TTC549 (cell line): Measurements from ENCODE around the gene EPHB1.
"Not testable (repeated sequence)": the region's sequence is repeated elsewhere in the genome, so short reads cannot be mapped to it uniquely, and the experiment has no call there.

ENCODE experiments used
- FAIRE-seq: peaks from 2 replicates; lab custom pipeline; 2012; peaks lifted over from hg19 to GRCh38; lab: Jason Lieb, UNC

The EPHB1 gene

GRCh38 chr3:135085652-135086436 lies 290.8 kb downstream of the EPHB1 start:
- no peak for FAIRE-seq

GRCh38 chr3:135087782-135088181 lies 292.7 kb downstream of the EPHB1 start:
- FAIRE-seq, result no peak

- FAIRE-seq, result no peak
These were observed 294.4 kb downstream of the EPHB1 start for GRCh38 chr3:135089451-135089850.

DNA sequence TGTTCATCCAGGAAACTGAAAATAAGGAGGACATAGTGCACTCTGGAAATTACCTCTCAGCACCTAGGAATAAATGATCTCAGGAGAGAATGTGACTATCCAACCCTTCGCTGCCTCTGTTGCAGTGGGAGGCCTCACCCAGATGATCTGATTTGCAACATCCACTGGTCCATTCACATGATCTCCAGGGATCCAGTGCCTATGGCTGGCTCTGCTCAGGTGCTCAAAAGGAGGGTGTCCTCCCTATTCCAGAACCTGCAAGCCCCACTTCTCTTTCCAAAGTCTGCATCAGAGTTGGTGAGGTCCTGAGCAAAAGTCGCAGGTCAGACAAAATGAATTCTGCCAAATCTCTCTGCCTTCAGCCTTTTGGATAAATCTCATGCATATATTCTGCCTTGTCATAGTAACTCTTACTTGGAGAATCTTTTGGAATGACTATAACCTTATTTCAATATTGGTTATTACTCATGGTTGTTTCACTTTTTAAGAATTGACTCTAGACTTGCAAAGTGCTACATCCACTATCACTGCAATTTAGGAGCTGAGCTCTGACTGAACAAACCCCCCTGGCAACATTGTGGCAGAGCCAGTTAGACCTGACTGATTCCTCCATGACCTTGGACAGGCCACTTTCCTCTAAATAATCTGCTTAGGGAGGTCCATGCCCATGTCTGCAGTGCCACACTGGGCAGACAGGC lies 295.1 kb downstream of the EPHB1 start:
- no peak for FAIRE-seq

DNA sequence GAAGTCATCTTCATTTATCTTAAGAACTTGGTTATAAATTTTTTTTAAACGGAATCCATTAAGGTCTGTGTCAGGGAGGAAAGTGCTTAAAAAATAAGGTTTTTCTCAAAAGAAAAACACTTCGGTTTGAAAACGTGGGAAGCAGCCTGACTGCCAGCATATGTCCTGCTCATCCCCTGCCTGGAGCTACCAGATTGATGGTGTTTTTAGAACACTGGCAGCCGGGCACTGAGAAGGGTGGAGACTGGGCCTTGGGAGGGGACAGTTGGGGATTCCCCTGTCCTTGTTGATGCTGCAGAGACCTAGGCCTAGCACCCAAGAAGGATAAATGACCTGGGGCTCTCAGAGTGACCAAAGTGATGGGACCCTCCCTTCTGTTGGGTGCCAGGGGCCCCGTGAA lies 296.9 kb downstream of the EPHB1 start:
- no peak for FAIRE-seq

GRCh38 chr3:135093121-135093520 lies 298.1 kb downstream of the EPHB1 start:
- FAIRE-seq, result no peak

GRCh38 chr3:135097276-135097946 lies 302.4 kb downstream of the EPHB1 start:
- no peak for FAIRE-seq

DNA sequence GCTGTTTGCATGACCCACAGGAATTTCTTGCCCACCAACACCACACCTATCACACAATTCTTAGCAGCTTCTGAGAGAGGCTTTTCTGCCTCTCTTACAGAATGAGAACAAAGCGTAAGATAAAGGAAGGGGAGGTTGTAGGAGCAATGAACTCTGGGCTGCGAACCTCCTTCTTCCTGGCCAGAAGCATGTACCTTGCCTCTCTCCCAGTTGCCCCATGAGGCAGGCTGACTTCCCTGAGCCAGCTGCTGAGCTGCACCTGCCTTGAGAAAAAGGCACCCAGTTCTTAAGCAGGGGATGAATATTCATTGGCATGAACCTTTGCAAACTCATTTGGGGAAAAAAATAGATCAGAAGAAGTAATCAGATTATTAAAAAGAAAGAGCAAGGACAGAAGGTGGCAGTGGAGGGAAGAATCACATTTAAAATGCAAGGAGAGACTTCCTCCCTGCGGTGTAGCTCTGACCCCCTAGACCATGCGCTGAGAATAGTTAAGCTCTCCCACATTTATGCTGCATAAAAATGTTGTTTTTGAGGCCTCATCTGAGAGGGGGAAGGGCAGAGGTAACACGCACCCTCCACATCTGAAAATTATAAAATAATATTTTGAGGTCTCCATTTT lies 304.8 kb downstream of the EPHB1 start:
- FAIRE-seq, result no peak

GRCh38 chr3:135100366-135100765 lies 305.3 kb downstream of the EPHB1 start:
- no peak for FAIRE-seq

GRCh38 chr3:135103917-135104316 lies 308.9 kb downstream of the EPHB1 start:
- no peak for FAIRE-seq

GRCh38 chr3:135106445-135106844 lies 311.4 kb downstream of the EPHB1 start:
- FAIRE-seq, result no peak

- no peak for FAIRE-seq
These were observed 312.0 kb downstream of the EPHB1 start for GRCh38 chr3:135107043-135107442.

DNA sequence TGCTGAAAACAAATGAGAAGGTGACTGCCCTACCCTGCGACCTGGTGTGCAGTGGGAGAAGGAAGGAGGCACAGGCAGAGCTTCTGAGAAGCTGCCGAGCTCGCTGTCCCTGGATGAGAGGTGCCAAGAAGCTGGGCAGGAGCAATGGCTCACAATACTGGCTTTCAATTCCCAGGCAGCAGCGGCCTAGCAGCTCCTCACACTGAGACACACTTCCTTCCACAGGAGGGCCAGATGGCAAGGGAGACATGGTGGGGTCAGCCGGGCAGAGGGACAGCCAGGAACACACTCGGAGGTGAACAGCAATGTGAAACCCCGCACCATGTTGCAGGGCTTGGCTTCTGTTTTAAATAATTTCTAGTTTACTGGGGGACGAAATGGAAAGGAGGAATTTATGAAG lies 314.6 kb downstream of the EPHB1 start:
- no peak for FAIRE-seq

- FAIRE-seq, result not testable (repeated sequence)
These were observed 319.5 kb downstream of the EPHB1 start for GRCh38 chr3:135114551-135114950.

DNA sequence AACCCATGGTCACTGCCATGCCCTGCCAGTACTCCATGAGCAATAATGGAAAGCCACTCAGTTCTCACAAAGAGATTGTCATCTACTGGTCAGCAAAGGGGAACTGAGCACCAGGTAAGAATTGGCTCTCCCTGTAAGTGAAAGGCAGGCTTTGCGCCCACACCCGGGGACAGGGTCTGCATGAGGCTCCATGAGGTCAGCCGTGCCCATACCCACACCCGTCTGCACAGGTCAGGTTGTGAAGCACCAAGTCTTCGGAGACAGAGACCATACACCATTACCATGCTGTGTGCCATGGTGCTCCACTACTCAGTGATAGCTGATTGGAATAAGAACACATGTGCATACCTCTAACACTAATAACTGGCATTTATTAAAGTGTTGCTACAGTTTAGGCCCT lies 322.9 kb downstream of the EPHB1 start:
- no peak for FAIRE-seq

DNA sequence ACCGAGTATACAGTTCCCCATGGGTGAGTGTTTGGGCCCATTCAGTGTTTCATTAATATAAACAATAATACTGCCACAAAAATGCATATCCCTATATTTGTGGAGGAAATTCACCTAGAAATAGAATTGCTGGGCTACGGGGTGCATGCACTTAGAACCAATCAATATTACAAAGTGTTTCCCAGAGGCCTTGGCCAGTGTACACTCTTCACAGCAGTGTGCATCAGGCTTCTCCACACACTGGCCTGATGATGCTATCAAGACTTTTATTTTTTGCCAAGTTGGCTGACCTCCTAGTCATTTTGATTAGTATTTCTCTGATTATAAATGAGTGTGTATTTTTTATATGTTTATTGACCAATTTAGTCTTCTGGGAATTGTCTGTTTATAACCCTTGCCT lies 323.7 kb downstream of the EPHB1 start:
- no peak for FAIRE-seq

GRCh38 chr3:135125171-135125801 lies 330.2 kb downstream of the EPHB1 start:
- FAIRE-seq, result no peak

DNA sequence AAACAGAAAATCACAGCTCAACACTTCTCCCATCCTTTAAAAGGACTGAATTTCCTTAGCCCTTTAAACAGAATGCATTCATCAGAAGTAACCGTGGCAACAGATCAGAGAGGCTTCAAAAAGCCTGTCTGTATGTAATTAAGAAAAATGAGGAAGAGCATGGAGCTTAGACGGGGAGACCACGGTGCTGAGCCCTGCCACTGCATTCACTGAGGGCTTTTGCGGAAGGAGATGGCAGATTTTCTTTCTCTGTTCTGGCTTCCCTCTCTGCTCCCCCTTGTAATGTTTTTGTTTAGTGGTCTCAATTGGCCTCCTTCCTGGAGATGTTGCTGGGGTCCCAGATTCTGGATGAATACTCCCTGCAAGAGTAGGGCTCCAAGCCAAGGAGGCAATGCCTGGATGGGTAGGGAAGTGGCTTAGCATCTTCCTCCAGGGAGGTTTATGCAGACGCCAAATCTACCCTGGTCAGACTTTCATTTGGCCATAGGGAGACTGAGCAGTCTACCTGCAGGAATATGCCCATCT lies 332.9 kb downstream of the EPHB1 start:
- no peak for FAIRE-seq

DNA sequence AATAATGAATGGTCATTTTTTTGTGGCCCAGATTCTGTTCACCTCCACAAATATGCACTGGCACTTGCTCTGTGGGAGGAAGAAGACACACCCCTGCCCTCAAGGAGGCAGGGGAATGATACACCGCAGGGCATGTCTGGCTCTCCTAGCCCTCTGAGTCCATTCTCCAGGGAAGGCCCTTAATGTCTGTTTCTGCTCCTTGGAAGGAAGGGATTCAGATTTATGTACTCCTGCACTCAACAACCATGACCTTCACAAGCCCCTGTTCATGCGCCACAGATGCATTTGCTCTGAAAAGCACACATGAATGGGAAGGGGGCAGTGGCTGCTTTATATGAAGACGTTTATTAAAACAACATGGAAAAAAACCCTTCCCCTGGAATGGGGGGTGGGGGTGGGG lies 333.8 kb downstream of the EPHB1 start:
- no peak for FAIRE-seq

- FAIRE-seq, result no peak
These were observed 336.2 kb downstream of the EPHB1 start for GRCh38 chr3:135131290-135131689.

DNA sequence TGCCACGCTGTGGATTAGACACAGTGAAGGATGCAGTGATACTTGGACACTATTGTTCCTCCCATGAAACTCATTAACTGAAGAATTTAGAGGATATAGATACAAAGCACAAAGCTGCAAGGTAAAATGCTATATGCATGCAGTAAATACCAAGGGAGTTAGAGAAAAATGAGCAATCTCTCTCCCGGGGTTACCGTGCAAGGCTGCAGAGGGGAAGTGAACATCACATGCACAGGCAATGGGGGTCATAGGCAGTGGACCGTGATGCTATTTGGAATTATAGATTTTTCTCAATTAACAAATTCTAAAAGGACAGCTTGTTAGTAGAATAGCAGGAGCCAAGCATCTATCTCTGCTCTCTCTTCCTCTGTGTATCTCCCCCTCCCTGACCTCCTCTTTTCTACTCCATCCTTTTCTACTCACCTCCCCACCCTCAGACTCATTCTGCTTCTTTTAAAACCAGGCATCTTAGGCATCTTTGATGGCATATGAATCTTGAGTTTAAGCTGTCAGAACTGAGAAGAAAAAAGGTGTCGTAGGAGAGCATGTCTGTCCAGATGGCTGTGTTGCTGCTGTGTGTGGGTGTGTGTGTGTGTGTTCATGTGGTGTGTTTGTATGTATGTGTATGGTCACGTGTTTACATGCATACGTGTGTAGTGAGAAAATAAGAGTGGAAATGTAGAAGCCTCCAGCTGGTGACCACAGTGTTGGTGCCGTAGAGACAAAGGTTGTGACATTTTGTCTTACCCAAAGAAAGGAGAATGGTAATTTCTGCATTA lies 339.0 kb downstream of the EPHB1 start:
- FAIRE-seq, result no peak
